ENCODE measurements around the gene GDI1.

Gene GDI1

GRCh38 chrX:154408659-154409221, 28.2 kb upstream of the GDI1 start:
- DNase-seq (ENCODE audit: low spot score), result no peak

GRCh38 chrX:154409222-154409871, 27.6 kb upstream of the GDI1 start, which contains the start of gene DNASE1L1:
Gene DNASE1L1, minus strand, starts transcription at chrX:154409254. Its CDS starts 3,686 bp downstream, at chrX:154405568.
- peak; percentile 69 for DNase-seq (ENCODE audit: low spot score)

- peak; percentile 60 for DNase-seq (ENCODE audit: low spot score)
Measured at GRCh38 chrX:154411981-154412340, 25.0 kb upstream of the GDI1 start.

GRCh38 chrX:154412468-154412867, 24.5 kb upstream of the GDI1 start:
- no peak for DNase-seq (ENCODE audit: low spot score)

- DNase-seq (ENCODE audit: low spot score), result no peak
Measured at GRCh38 chrX:154413142-154413541, 23.8 kb upstream of the GDI1 start.

GRCh38 chrX:154417157-154417556, 19.8 kb upstream of the GDI1 start:
- DNase-seq (ENCODE audit: low spot score), result no peak

- DNase-seq (ENCODE audit: low spot score), result no peak
Measured at GRCh38 chrX:154419189-154419588, 17.8 kb upstream of the GDI1 start.

- no peak for DNase-seq (ENCODE audit: low spot score)
Measured at GRCh38 chrX:154419688-154420401, 17.1 kb upstream of the GDI1 start.

- no peak for DNase-seq (ENCODE audit: low spot score)
Measured at GRCh38 chrX:154420402-154420756, 16.6 kb upstream of the GDI1 start.

GRCh38 chrX:154426916-154427770, 9.8 kb upstream of the GDI1 start:
- no peak for DNase-seq (ENCODE audit: low spot score)

- peak; percentile 66 for DNase-seq (ENCODE audit: low spot score)
Measured at GRCh38 chrX:154428176-154429171, 8.5 kb upstream of the GDI1 start, which contains the start of gene ATP6AP1. Gene ATP6AP1, plus strand, starts transcription at chrX:154428677. Its CDS starts 16 bp downstream, at chrX:154428693.

GRCh38 chrX:154429711-154430110, 7.2 kb upstream of the GDI1 start:
- no peak for DNase-seq (ENCODE audit: low spot score)

GRCh38 chrX:154430479-154430878, 6.5 kb upstream of the GDI1 start:
- no peak for DNase-seq (ENCODE audit: low spot score)

- no peak for DNase-seq (ENCODE audit: low spot score)
Measured at GRCh38 chrX:154430916-154431315, 6.0 kb upstream of the GDI1 start.

- no peak for DNase-seq (ENCODE audit: low spot score)
Measured at GRCh38 chrX:154431341-154431740, 5.6 kb upstream of the GDI1 start.

- DNase-seq (ENCODE audit: low spot score), result no peak
Measured at GRCh38 chrX:154432210-154432609, 4.7 kb upstream of the GDI1 start.

- no peak for DNase-seq (ENCODE audit: low spot score)
Measured at GRCh38 chrX:154433605-154434004, 3.3 kb upstream of the GDI1 start.

- DNase-seq (ENCODE audit: low spot score), result no peak
Measured at GRCh38 chrX:154434394-154435168, 2.4 kb upstream of the GDI1 start.

GRCh38 chrX:154435171-154435733, 1.7 kb upstream of the GDI1 start:
- DNase-seq (ENCODE audit: low spot score), result no peak

- DNase-seq (ENCODE audit: low spot score), result no peak
Measured at GRCh38 chrX:154436374-154436982, 476 bp upstream of the GDI1 start.
